IMR-90 (cell line): ENCODE results near the gene PALMD. TPM values are rescaled to one million over a fixed set of nuclear protein-coding genes. Genes with fewer than 3 reads are reported as not detected.

Source experiments
- ATAC-seq: fragments of 200-7000 bp; cut with Tn5 transposase; 2 replicates; pipeline ENCODE4 v1.9.1; 2020; ENCODE audit warnings: low read depth, mild to moderate bottlenecking, moderate library complexity
- BruUV-seq: library from RNA; stranded (reverse); fragments of 400-500 nt; replicated peaks from 2 replicates; lab custom pipeline; 2021; lab: Mats Ljungman, UMichigan
- CTCF ChIA-PET: fragments of 300-600 bp; formaldehyde crosslinking; extraction: SDS; loops from one replicate; lab custom pipeline; 2021; ENCODE audit warnings: antibody characterized with exemption; lab: Yijun Ruan, JAX
- POLR2A ChIA-PET: fragments of 300-600 bp; sonication (Branson Sonifier 250); formaldehyde crosslinking; loops from one replicate; lab custom pipeline; 2022; ENCODE audit warnings: antibody characterized with exemption; ENCODE audit not compliant: unreplicated experiment; lab: Charles Lee
- DNase-seq: peaks from one replicate; pipeline ENCODE4 v3.0.0; 2013
- H2AFZ ChIP-seq: replicated peaks from 2 replicates; pipeline ENCODE3; 2013; ENCODE audit warnings: low read length, mild to moderate bottlenecking; ENCODE audit not compliant: poor library complexity
- H2AK5ac ChIP-seq: 2 replicates; pipeline ENCODE4 v1.6.1; 2013; ENCODE audit warnings: low read depth, low read length, inconsistent platforms
- H2AK9ac ChIP-seq: replicated peaks from 2 replicates; pipeline ENCODE3; 2013; ENCODE audit warnings: mild to moderate bottlenecking, low read depth, low read length, moderate library complexity; ENCODE audit not compliant: poor library complexity
- H2BK120ac ChIP-seq: 2 replicates; pipeline ENCODE4 v1.6.1; 2013; ENCODE audit warnings: low read depth, low read length, inconsistent platforms
- H2BK15ac ChIP-seq: 3 replicates; pipeline ENCODE4 v1.6.1; 2013; ENCODE audit warnings: low read depth, low read length, inconsistent platforms
- H2BK20ac ChIP-seq: 2 replicates; pipeline ENCODE4 v1.6.1; 2013; ENCODE audit warnings: low read depth, mild to moderate bottlenecking, inconsistent platforms, low read length, moderate library complexity
- H2BK5ac ChIP-seq: 2 replicates; pipeline ENCODE4 v1.6.1; 2013; ENCODE audit warnings: mild to moderate bottlenecking, low read depth, low read length, inconsistent platforms; ENCODE audit not compliant: poor library complexity, severe bottlenecking
- H3K14ac ChIP-seq: replicated peaks from 2 replicates; pipeline ENCODE4 v1.6.1; 2013; ENCODE audit warnings: low read depth, low read length, inconsistent platforms
- H3K18ac ChIP-seq: 2 replicates; pipeline ENCODE4 v1.6.1; 2013; ENCODE audit warnings: low read depth, low read length, control low read depth
- H3K23ac ChIP-seq: 2 replicates; pipeline ENCODE4 v1.6.1; 2013; ENCODE audit warnings: low read depth, low read length, inconsistent platforms
- H3K27ac ChIP-seq: 2 replicates; pipeline ENCODE4 v1.5.1; 2013; ENCODE audit warnings: mild to moderate bottlenecking, control low read depth, low read length; ENCODE audit not compliant: insufficient read depth
- H3K27me3 ChIP-seq: 2 replicates; pipeline ENCODE4 v1.6.1; 2013; ENCODE audit warnings: low read length; ENCODE audit not compliant: control insufficient read depth, insufficient read depth
- H3K36me3 ChIP-seq: 2 replicates; pipeline ENCODE4 v1.6.1; 2013; ENCODE audit warnings: low read length, mixed read lengths; ENCODE audit not compliant: control insufficient read depth, insufficient read depth
- H3K4ac ChIP-seq: 2 replicates; pipeline ENCODE4 v1.6.1; 2013; ENCODE audit warnings: low read depth, low read length, inconsistent platforms
- H3K4me1 ChIP-seq: 2 replicates; pipeline ENCODE4 v1.6.1; 2013; ENCODE audit warnings: low read length, mixed read lengths; ENCODE audit not compliant: control insufficient read depth, insufficient read depth
- H3K4me2 ChIP-seq: 2 replicates; pipeline ENCODE4 v1.6.1; 2013; ENCODE audit warnings: low read depth, mild to moderate bottlenecking, control low read depth, low read length, moderate library complexity
- H3K4me3 ChIP-seq: 2 replicates; pipeline ENCODE4 v1.5.1; 2013; ENCODE audit warnings: low read depth, mild to moderate bottlenecking, control low read depth, low read length, moderate library complexity; ENCODE audit not compliant: insufficient read depth
- H3K56ac ChIP-seq: 2 replicates; pipeline ENCODE4 v1.6.1; 2013; ENCODE audit warnings: low read length, inconsistent platforms; ENCODE audit not compliant: insufficient read depth; ENCODE audit errors: extremely low read depth
- H3K79me1 ChIP-seq, 2 experiments: 2 replicates each; pipeline ENCODE4 v1.6.1; 2013; ENCODE audit warnings: low read length in 2 of 2, inconsistent platforms in 1 of 2, low read depth in 1 of 2
- H3K9ac ChIP-seq: 2 replicates; pipeline ENCODE4 v1.6.1; 2013; ENCODE audit warnings: low read depth, low read length, control low read depth
- H3K9me1 ChIP-seq: 2 replicates; pipeline ENCODE4 v1.6.1; 2013; ENCODE audit warnings: low read length, inconsistent platforms; ENCODE audit not compliant: insufficient read depth
- H3K9me3 ChIP-seq: 2 replicates; pipeline ENCODE4 v1.6.1; 2013; ENCODE audit warnings: low read length; ENCODE audit not compliant: control insufficient read depth, insufficient read depth
- H4K20me1 ChIP-seq: 2 replicates; pipeline ENCODE4 v1.6.1; 2013; ENCODE audit warnings: low read length, inconsistent platforms; ENCODE audit not compliant: insufficient read depth
- H4K5ac ChIP-seq: 2 replicates; pipeline ENCODE4 v1.6.1; 2013; ENCODE audit warnings: mild to moderate bottlenecking, low read depth, low read length, control low read depth
- H4K8ac ChIP-seq, 2 experiments: 2 replicates each; pipeline ENCODE4 v1.6.1; 2013; ENCODE audit warnings: low read depth in 2 of 2, low read length in 2 of 2, control low read depth in 1 of 2, inconsistent platforms in 1 of 2
- H4K91ac ChIP-seq: 2 replicates; pipeline ENCODE4 v1.6.1; 2013; ENCODE audit warnings: low read depth, low read length, inconsistent platforms; ENCODE audit not compliant: insufficient read depth
- CEBPB ChIP-seq: IDR thresholded peaks from 2 replicates; pipeline ENCODE4 v1.6.1; 2012; ENCODE audit warnings: low read depth, low read length, improper control_type of control experiment
- CHD1 ChIP-seq: IDR thresholded peaks from 2 replicates; pipeline ENCODE4 v1.6.1; 2012; ENCODE audit warnings: low read depth, low read length, improper control_type of control experiment
- MAFK ChIP-seq: IDR thresholded peaks from 2 replicates; pipeline ENCODE4 v1.6.1; 2012; ENCODE audit warnings: low read depth, low read length, improper control_type of control experiment
- MAZ ChIP-seq: IDR thresholded peaks from 2 replicates; pipeline ENCODE4 v1.6.1; 2012; ENCODE audit warnings: low read depth, mild to moderate bottlenecking, low read length, improper control_type of control experiment, moderate library complexity, borderline replicate concordance
- NFE2L2 ChIP-seq: fragments of 150-350 bp; IDR thresholded peaks from 2 replicates; pipeline ENCODE4 v1.6.1; 2016; ENCODE audit warnings: low read depth, mild to moderate bottlenecking, low read length
- POLR2A ChIP-seq: IDR thresholded peaks from 2 replicates; pipeline ENCODE4 v1.6.1; 2012; ENCODE audit warnings: mild to moderate bottlenecking, low read depth, low read length
- RAD21 ChIP-seq: IDR thresholded peaks from 2 replicates; pipeline ENCODE4 v1.6.1; 2012; ENCODE audit warnings: low read length, improper control_type of control experiment
- RFX5 ChIP-seq: IDR thresholded peaks from 2 replicates; pipeline ENCODE4 v1.8.0; 2012; ENCODE audit warnings: low read depth, mild to moderate bottlenecking, low read length, moderate library complexity
- SMC3 ChIP-seq: fragments of 150-350 bp; IDR thresholded peaks from 2 replicates; pipeline ENCODE4 v1.6.1; 2016; ENCODE audit warnings: low read depth, mild to moderate bottlenecking, antibody characterized with exemption, low read length, moderate library complexity
- USF2 ChIP-seq: fragments of 150-350 bp; IDR thresholded peaks from 2 replicates; pipeline ENCODE4 v1.6.1; 2017; ENCODE audit warnings: mild to moderate bottlenecking, antibody characterized with exemption, low read length, low read depth
- WGBS, 2 experiments: methylation state at CpG; one replicate each; pipeline versions ENCODE4 v1.1.5 to v1.1.7; 2013; ENCODE audit warnings: missing lambda C conversion rate in 2 of 2; ENCODE audit not compliant: insufficient read length in 1 of 2; ENCODE audit errors: extremely low coverage in 2 of 2; 5-methylcytosine and 5-hydroxymethylcytosine counted together
- dilution Hi-C: fragments of 300-500 bp; cut with HindIII; formaldehyde crosslinking; loops from one replicate; pipeline ENCODE4 v1.14.3; 2018; ENCODE audit warnings: low sequenced_read_pairs; ENCODE audit not compliant: unreplicated experiment
- in situ Hi-C: fragments of 300-500 bp; cut with MboI; formaldehyde crosslinking; loops from 3 replicates; pipeline ENCODE4 v1.14.3; 2019; ENCODE audit warnings: low sequenced_read_pairs, inconsistent platforms, mixed read lengths
- intact Hi-C: fragments of 100-400 bp; cut with micrococcal nuclease; formaldehyde crosslinking; loops from 2 replicates; pipeline ENCODE4 v1.10.0; 2022
- polyA plus RNA-seq, 3 experiments: library from polyadenylated mRNA; depleted of rRNA; stranded (reverse); fragments of >200 nt; gene quantifications; 2 replicates each; pipeline ENCODE4 v1.2.3, GENCODE V29; 2012; ENCODE audit warnings: low replicate concordance in 1 of 3
- total RNA-seq: library from RNA; depleted of rRNA; stranded (reverse); fragments of >200 nt; gene quantifications from 2 replicates; pipeline ENCODE4 v1.2.3, GENCODE V29; 2012
- TF ChIP-seq, protein P1 (sequence below): conservative IDR thresholded peaks from 2 replicates; pipeline ENCODE4 v1.5.1; 2012; ENCODE audit warnings: mild to moderate bottlenecking, low read depth, low read length, improper control_type of control experiment
- TF ChIP-seq, protein P2 (sequence below): fragments of 150-350 bp; IDR thresholded peaks from 2 replicates; pipeline ENCODE4 v1.6.1; 2016; ENCODE audit warnings: low read depth, mild to moderate bottlenecking, low read length, moderate library complexity, borderline replicate concordance

The PALMD gene
- total and polyA plus RNA-seq, 2 of the 4 experiments (the other 2 are of a cell fraction): 0.51 to 0.72 TPM

- TF ChIP-seq MAZ: no peak
- no peak for TF ChIP-seq POLR2A
- TF ChIP-seq RAD21: no peak
Measured at GRCh38 chr1:99603699-99604560, 42.0 kb upstream of the PALMD start (continued).

GRCh38 chr1:99606306-99606705 is 39.6 kb upstream of the PALMD start:
- Histone ChIP-seq H3K27ac (no peak overlapping the region), H2AK5ac (no peak overlapping the region), H4K20me1 (no peaks in the 10 kb centered on the region), H3K56ac (no peak overlapping the region), H4K5ac (peak overlapping the region; percentile 18; the same call in 1 of the 2 replicates), H3K9me1 (no peaks in the 10 kb centered on the region), H3K4me2 (no peak overlapping the region), H3K27me3 (no peaks in the 10 kb centered on the region), H2BK120ac (peak overlapping the region; percentile 22; the same call in 1 of the 2 replicates), H3K18ac (peak overlapping the region; percentile 71; the same call in 1 of the 2 replicates), H2BK20ac (peak overlapping the region; percentile 79; the same call in 1 of the 2 replicates), H3K9ac (no peak overlapping the region), H3K4ac (no peak overlapping the region), H4K91ac (no peak overlapping the region), H2BK5ac (peak overlapping the region; percentile 74), H2AK9ac (no peak overlapping the region), H3K14ac (no peak overlapping the region; the same call in 1 of the 2 replicates), H3K4me3 (no peak overlapping the region), H3K79me1 (no peaks in the 10 kb centered on the region), H3K23ac (no peak overlapping the region), H3K4me1 (peaks cover 2% of the 10 kb centered on the region; the same call in 1 of the 2 replicates), H4K8ac (no peak overlapping the region; a peak in 1 of 4 replicates), H2AFZ (no peak overlapping the region), H2BK15ac (0 out of 3 replicates have a peak overlapping the region, but pooled peaks have one; percentile 11), H3K9me3 (no peaks in the 10 kb centered on the region), H3K36me3 (no peaks in the 10 kb centered on the region)
- no CpG with 5 or more reads among the region's 2 CpGs for WGBS, 2 experiments
- intact Hi-C loops (no loop called here), dilution Hi-C loops (no loop called here), in situ Hi-C loops (no loop called here)
- no TSS peak for BruUV-seq
- ATAC-seq: no peak
- CTCF ChIA-PET: no interaction called here
- DNase-seq: peak; percentile 75
- POLR2A ChIA-PET: no interaction called here
- no peak for TF ChIP-seq MAFK
- no peak for TF ChIP-seq CHD1
- TF ChIP-seq, protein P1, sequence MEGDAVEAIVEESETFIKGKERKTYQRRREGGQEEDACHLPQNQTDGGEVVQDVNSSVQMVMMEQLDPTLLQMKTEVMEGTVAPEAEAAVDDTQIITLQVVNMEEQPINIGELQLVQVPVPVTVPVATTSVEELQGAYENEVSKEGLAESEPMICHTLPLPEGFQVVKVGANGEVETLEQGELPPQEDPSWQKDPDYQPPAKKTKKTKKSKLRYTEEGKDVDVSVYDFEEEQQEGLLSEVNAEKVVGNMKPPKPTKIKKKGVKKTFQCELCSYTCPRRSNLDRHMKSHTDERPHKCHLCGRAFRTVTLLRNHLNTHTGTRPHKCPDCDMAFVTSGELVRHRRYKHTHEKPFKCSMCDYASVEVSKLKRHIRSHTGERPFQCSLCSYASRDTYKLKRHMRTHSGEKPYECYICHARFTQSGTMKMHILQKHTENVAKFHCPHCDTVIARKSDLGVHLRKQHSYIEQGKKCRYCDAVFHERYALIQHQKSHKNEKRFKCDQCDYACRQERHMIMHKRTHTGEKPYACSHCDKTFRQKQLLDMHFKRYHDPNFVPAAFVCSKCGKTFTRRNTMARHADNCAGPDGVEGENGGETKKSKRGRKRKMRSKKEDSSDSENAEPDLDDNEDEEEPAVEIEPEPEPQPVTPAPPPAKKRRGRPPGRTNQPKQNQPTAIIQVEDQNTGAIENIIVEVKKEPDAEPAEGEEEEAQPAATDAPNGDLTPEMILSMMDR: no peak
- no peak for TF ChIP-seq RFX5
- no peak for TF ChIP-seq USF2
- no peak for TF ChIP-seq CEBPB
- no peak for TF ChIP-seq RAD21
- no peak for TF ChIP-seq SMC3
- TF ChIP-seq, protein P2, sequence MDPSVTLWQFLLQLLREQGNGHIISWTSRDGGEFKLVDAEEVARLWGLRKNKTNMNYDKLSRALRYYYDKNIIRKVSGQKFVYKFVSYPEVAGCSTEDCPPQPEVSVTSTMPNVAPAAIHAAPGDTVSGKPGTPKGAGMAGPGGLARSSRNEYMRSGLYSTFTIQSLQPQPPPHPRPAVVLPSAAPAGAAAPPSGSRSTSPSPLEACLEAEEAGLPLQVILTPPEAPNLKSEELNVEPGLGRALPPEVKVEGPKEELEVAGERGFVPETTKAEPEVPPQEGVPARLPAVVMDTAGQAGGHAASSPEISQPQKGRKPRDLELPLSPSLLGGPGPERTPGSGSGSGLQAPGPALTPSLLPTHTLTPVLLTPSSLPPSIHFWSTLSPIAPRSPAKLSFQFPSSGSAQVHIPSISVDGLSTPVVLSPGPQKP: no peak
- no peak for TF ChIP-seq NFE2L2
- TF ChIP-seq POLR2A: no peak
